ENCODE results near the gene MIEF2.

GRCh38 chr17:18248811-18249210 lies 11.7 kb upstream of the MIEF2 start:
- TF ChIP-seq EZH2 (IDR thresholded peaks at IDR 0.05; ENCODE audit: insufficient read depth, poor library complexity, severe bottlenecking): no peak
- TF ChIP-seq EZH2phosphoT487 (IDR thresholded peaks at IDR 0.05; ENCODE audit: insufficient read depth, low read depth): no peak

Measured in GM23248 (cell line).